A549 (cell line): Measurements from ENCODE around the gene ACAD11. TPM values are rescaled to one million over a fixed set of nuclear protein-coding genes. Genes with fewer than 3 reads are reported as not detected.

Experiments
- ATAC-seq, 2 experiments: fragments of 200-7000 bp in 1 of 2; fragments of >200 bp in 1 of 2; cut with Nextera tagmentation in 1 of 2; cut with Tn5 transposase in 1 of 2; 3 replicates each; pipeline versions ENCODE4 v1.8.0 to v1.9.1; 2018 to 2020; ENCODE audit warnings: mild to moderate bottlenecking in 1 of 2, moderate library complexity in 1 of 2
- CTCF ChIA-PET: fragments of 300-600 bp; sonication (Branson Sonifier 250); formaldehyde crosslinking; extraction: SDS; loops from one replicate; lab custom pipeline; 2021; ENCODE audit warnings: antibody characterized with exemption, inconsistent platforms; lab: Yijun Ruan, JAX
- POLR2A ChIA-PET: fragments of 350-600 bp; formaldehyde crosslinking; extraction: SDS; loops from one replicate; lab custom pipeline; 2021; ENCODE audit warnings: antibody characterized with exemption, inconsistent platforms; lab: Yijun Ruan, JAX
- DNase-seq, 2 experiments: peaks; one replicate each; pipeline versions ENCODE4 v3.0.0 to v3.0.0-alpha.2; 2011 to 2016; ENCODE audit warnings: low read depth in 1 of 2, low spot score in 1 of 2
- FAIRE-seq: peaks from 2 replicates; lab custom pipeline; 2011; peaks lifted over from hg19 to GRCh38; lab: Jason Lieb, UNC
- H3K27ac ChIP-seq, 2 experiments: fragments of >200 bp; sonication (Bioruptor Twin); formaldehyde crosslinking; 3 replicates each; pipeline ENCODE4 v1.5.1; 2016 to 2017
- H3K4me1 ChIP-seq: fragments of >200 bp; sonication (Bioruptor Twin); formaldehyde crosslinking; 3 replicates; pipeline ENCODE4 v1.6.1; 2016
- H3K4me2 ChIP-seq: fragments of >200 bp; sonication (Bioruptor Twin); formaldehyde crosslinking; 3 replicates; pipeline ENCODE4 v1.6.1; 2016
- H3K4me3 ChIP-seq: fragments of >200 bp; sonication (Bioruptor Twin); formaldehyde crosslinking; 3 replicates; pipeline ENCODE4 v1.5.1; 2016
- H3K9me3 ChIP-seq: fragments of >200 bp; sonication (Bioruptor Twin); formaldehyde crosslinking; 3 replicates; pipeline ENCODE4 v1.6.1; 2016
- BHLHE40 ChIP-seq: IDR thresholded peaks from 2 replicates; pipeline ENCODE4 v1.6.1; 2012; ENCODE audit warnings: low read depth, low read length, inconsistent platforms
- CBX2 ChIP-seq: fragments of 200-600 bp; sonication (generic); IDR thresholded peaks from 2 replicates; pipeline ENCODE4 v1.6.1; 2016; ENCODE audit warnings: low read depth, mild to moderate bottlenecking, borderline replicate concordance
- CHD4 ChIP-seq: fragments of 200-600 bp; sonication (generic); IDR thresholded peaks from 2 replicates; pipeline ENCODE4 v1.6.1; 2016; ENCODE audit warnings: antibody characterized with exemption, mild to moderate bottlenecking, borderline replicate concordance
- EP300 ChIP-seq, 2 experiments: fragments of >200 bp; sonication (Bioruptor Twin); formaldehyde crosslinking; IDR thresholded peaks; 2 replicates in 1 of 2; 3 replicates in 1 of 2; pipeline ENCODE4 v1.6.1; 2016 to 2017
- FOSB ChIP-seq: fragments of 250-450 bp; sonication (Bioruptor Pico); IDR thresholded peaks from 2 replicates; pipeline ENCODE4 v1.5.0; 2020; ENCODE audit warnings: mild to moderate bottlenecking, moderate library complexity
- FOSL2 ChIP-seq, 2 experiments: fragments of 450-650 bp in 1 of 2; fragments of >200 bp in 1 of 2; sonication (Bioruptor Twin) in 1 of 2; formaldehyde crosslinking; IDR thresholded peaks; 2 replicates each; pipeline versions ENCODE4 v1.5.0 to v1.6.1; 2016 to 2020; ENCODE audit warnings: mild to moderate bottlenecking in 1 of 2, moderate library complexity in 1 of 2
- FOXS1 ChIP-seq: fragments of 250-450 bp; sonication (Bioruptor Pico); IDR thresholded peaks from 2 replicates; pipeline ENCODE4 v1.5.0; 2020; ENCODE audit warnings: mild to moderate bottlenecking, moderate library complexity
- GATA3 ChIP-seq: IDR thresholded peaks from 2 replicates; pipeline ENCODE4 v1.6.1; 2012; ENCODE audit warnings: borderline replicate concordance
- HOXB13 ChIP-seq: fragments of 250-450 bp; sonication (Bioruptor Pico); IDR thresholded peaks from 2 replicates; pipeline ENCODE4 v1.5.0; 2020; ENCODE audit warnings: low read depth, mild to moderate bottlenecking, moderate library complexity
- KDM1A ChIP-seq: fragments of 200-600 bp; sonication (generic); IDR thresholded peaks from 2 replicates; pipeline ENCODE4 v1.6.1; 2016; ENCODE audit warnings: low read depth, mild to moderate bottlenecking
- KDM5A ChIP-seq: fragments of 200-600 bp; sonication (generic); IDR thresholded peaks from 2 replicates; pipeline ENCODE4 v1.6.1; 2016; ENCODE audit warnings: antibody characterized with exemption, mild to moderate bottlenecking
- MAZ ChIP-seq: fragments of 150-350 bp; IDR thresholded peaks from 2 replicates; pipeline ENCODE4 v1.6.1; 2014; ENCODE audit warnings: antibody characterized with exemption, low read depth, low read length, borderline replicate concordance
- MYC ChIP-seq: IDR thresholded peaks from 2 replicates; pipeline ENCODE4 v1.6.1; 2012; ENCODE audit warnings: mild to moderate bottlenecking, inconsistent platforms, low read length, improper control_type of control experiment, borderline replicate concordance
- NFE2L2 ChIP-seq: fragments of 150-350 bp; conservative IDR thresholded peaks from 2 replicates; pipeline ENCODE4 v1.6.1; 2014; ENCODE audit warnings: low read length
- NR3C1 ChIP-seq: fragments of >200 bp; sonication (Bioruptor Twin); formaldehyde crosslinking; IDR thresholded peaks from 3 replicates; pipeline ENCODE4 v1.6.1; 2017
- RFX5 ChIP-seq: fragments of 450-650 bp; IDR thresholded peaks from 2 replicates; pipeline ENCODE4 v1.7.1; 2014; ENCODE audit warnings: antibody characterized with exemption, mild to moderate bottlenecking, moderate library complexity
- SREBF2 ChIP-seq: fragments of 450-650 bp; IDR thresholded peaks from 2 replicates; pipeline ENCODE4 v1.6.1; 2014; ENCODE audit warnings: mild to moderate bottlenecking, moderate library complexity
- TP53 ChIP-seq: fragments of 250-450 bp; sonication (Bioruptor Pico); IDR thresholded peaks from 2 replicates; pipeline ENCODE4 v1.5.0; 2021; ENCODE audit warnings: mild to moderate bottlenecking, moderate library complexity
- ZC3H11A ChIP-seq: fragments of 450-650 bp; IDR thresholded peaks from 2 replicates; pipeline ENCODE4 v1.6.1; 2014; ENCODE audit warnings: antibody characterized with exemption, mild to moderate bottlenecking
- ZFP36 ChIP-seq: fragments of 450-650 bp; IDR thresholded peaks from 2 replicates; pipeline ENCODE4 v1.6.1; 2014; ENCODE audit warnings: borderline replicate concordance; ENCODE audit not compliant: partially characterized antibody
- WGBS: methylation state at CpG from one replicate; pipeline ENCODE4 v1.1.6; 2017; ENCODE audit errors: missing lambda C conversion rate; 5-methylcytosine and 5-hydroxymethylcytosine counted together
- polyA plus RNA-seq, 4 experiments: library from polyadenylated mRNA; depleted of rRNA in 3 of 4; stranded (reverse); fragments of >200 nt; fragmentation: RNase III in 1 of 4; extraction: RNeasy Plus Mini Kit Qiagen cat#74134 plus additional on column Dnase treatment in 1 of 4; gene quantifications; 2 replicates in 3 of 4; 3 replicates in 1 of 4; pipeline ENCODE4 v1.2.3, GENCODE V29; 2011 to 2017
- TF ChIP-seq, protein P1 (sequence below): IDR thresholded peaks from 2 replicates; pipeline ENCODE4 v1.6.1; 2012; ENCODE audit warnings: low read depth, borderline replicate concordance
- TF ChIP-seq, protein P2 (sequence below): fragments of >200 bp; sonication (Bioruptor Twin); formaldehyde crosslinking; IDR thresholded peaks from 3 replicates; pipeline ENCODE4 v1.5.1; 2016
- TF ChIP-seq, protein P3 (sequence below): IDR thresholded peaks from 2 replicates; pipeline ENCODE4 v1.6.1; 2012
- TF ChIP-seq, protein P4 (sequence below): fragments of 450-650 bp; IDR thresholded peaks from 2 replicates; pipeline ENCODE4 v1.6.1; 2014; ENCODE audit warnings: antibody characterized with exemption
- TF ChIP-seq, protein P5 (sequence below): fragments of 200-600 bp; sonication (generic); IDR thresholded peaks from 2 replicates; pipeline ENCODE4 v1.6.1; 2016; ENCODE audit warnings: antibody characterized with exemption, mild to moderate bottlenecking, moderate library complexity

The ACAD11 gene
- polyA plus RNA-seq, 2 of the 4 experiments (the other 2 are of a cell fraction): 10.3 to 19.2 TPM

DNA sequence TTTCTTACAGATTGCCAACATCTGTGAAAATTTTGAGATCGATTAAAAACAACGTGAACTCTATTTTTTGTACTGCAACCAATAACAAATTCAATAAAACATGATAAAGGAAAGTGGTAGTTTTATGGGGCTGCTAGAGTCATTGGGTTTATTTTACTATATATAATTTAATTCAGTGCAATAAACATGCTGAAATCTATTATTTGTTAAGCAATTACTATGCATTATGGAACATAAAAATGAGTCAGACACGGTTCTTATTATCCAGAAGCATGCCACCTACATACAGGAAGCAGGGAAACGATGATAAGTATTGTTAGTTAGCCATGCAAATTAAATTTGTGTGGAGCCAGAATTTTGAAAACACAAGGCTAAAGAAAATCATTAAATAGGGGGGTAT is 35.4 kb upstream of the ACAD11 start:
- no peak for TF ChIP-seq TP53 (CRISPR knock-in tag)
- no peak for TF ChIP-seq FOXS1 (CRISPR knock-in tag)
- TF ChIP-seq MAZ: no peak
- TF ChIP-seq, protein P1, sequence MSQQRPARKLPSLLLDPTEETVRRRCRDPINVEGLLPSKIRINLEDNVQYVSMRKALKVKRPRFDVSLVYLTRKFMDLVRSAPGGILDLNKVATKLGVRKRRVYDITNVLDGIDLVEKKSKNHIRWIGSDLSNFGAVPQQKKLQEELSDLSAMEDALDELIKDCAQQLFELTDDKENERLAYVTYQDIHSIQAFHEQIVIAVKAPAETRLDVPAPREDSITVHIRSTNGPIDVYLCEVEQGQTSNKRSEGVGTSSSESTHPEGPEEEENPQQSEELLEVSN: no peak
- TF ChIP-seq NR3C1: no peak
- TF ChIP-seq, protein P2, sequence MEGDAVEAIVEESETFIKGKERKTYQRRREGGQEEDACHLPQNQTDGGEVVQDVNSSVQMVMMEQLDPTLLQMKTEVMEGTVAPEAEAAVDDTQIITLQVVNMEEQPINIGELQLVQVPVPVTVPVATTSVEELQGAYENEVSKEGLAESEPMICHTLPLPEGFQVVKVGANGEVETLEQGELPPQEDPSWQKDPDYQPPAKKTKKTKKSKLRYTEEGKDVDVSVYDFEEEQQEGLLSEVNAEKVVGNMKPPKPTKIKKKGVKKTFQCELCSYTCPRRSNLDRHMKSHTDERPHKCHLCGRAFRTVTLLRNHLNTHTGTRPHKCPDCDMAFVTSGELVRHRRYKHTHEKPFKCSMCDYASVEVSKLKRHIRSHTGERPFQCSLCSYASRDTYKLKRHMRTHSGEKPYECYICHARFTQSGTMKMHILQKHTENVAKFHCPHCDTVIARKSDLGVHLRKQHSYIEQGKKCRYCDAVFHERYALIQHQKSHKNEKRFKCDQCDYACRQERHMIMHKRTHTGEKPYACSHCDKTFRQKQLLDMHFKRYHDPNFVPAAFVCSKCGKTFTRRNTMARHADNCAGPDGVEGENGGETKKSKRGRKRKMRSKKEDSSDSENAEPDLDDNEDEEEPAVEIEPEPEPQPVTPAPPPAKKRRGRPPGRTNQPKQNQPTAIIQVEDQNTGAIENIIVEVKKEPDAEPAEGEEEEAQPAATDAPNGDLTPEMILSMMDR: no peak
- no peak for TF ChIP-seq NFE2L2
- no peak for TF ChIP-seq SREBF2
- TF ChIP-seq KDM1A: no peak
- no peak for TF ChIP-seq EP300 (IDR thresholded peaks at IDR 0.05)
- TF ChIP-seq, protein P3, sequence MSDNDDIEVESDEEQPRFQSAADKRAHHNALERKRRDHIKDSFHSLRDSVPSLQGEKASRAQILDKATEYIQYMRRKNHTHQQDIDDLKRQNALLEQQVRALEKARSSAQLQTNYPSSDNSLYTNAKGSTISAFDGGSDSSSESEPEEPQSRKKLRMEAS: no peak
- TF ChIP-seq, protein P4, sequence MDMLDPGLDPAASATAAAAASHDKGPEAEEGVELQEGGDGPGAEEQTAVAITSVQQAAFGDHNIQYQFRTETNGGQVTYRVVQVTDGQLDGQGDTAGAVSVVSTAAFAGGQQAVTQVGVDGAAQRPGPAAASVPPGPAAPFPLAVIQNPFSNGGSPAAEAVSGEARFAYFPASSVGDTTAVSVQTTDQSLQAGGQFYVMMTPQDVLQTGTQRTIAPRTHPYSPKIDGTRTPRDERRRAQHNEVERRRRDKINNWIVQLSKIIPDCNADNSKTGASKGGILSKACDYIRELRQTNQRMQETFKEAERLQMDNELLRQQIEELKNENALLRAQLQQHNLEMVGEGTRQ: no peak
- TF ChIP-seq RFX5: no peak
- TF ChIP-seq HOXB13 (CRISPR knock-in tag): no peak
- no peak for TF ChIP-seq ZFP36
- TF ChIP-seq, all 56 proteins: peak for 0
- ATAC-seq: no peak
- H3K9me3 ChIP-seq: no peaks in the 10 kb centered on the region
- 90% methylated on average over 4 of the region's 4 CpGs for WGBS
- DNase-seq: no peak
- H3K4me2 ChIP-seq: no peak overlapping the region
- ChIA-PET POLR2A (no interaction called here), CTCF (no interaction called here)
- no peak for FAIRE-seq
- H3K4me1 ChIP-seq: no peaks in the 10 kb centered on the region
- no peak overlapping the region for H3K27ac ChIP-seq
- no peak overlapping the region for H3K4me3 ChIP-seq

DNA sequence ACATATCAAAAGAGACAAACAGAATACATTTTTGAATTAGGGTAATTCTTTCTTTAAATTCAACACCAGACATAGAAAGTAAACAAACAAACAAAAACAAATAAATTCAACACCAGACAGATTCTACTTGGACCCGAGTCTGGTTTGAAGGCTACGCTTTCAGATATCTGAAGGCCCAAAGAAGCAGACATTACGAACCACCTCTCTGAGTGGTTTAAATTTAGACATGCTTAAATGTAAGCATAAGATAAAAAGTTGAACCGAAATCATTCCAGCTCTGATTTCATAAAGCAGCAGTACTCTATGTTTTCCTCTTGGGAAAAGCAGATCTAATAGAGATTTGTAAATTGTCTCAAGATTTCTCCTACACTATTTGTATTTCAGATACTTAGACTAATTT is 30.4 kb upstream of the ACAD11 start:
- Histone ChIP-seq H3K9me3 (no peaks in the 10 kb centered on the region), H3K4me3 (no peak overlapping the region), H3K4me1 (no peaks in the 10 kb centered on the region), H3K27ac (no peak overlapping the region), H3K4me2 (no peak overlapping the region)
- POLR2A ChIA-PET: no interaction called here
- ATAC-seq: no peak
- WGBS: 95% methylated on average over 4 of the region's 4 CpGs
- DNase-seq: no peak
- CTCF ChIA-PET: no interaction called here
- no peak for TF ChIP-seq ZC3H11A
- TF ChIP-seq, all 56 proteins: peak for 0
- FAIRE-seq: no peak

DNA sequence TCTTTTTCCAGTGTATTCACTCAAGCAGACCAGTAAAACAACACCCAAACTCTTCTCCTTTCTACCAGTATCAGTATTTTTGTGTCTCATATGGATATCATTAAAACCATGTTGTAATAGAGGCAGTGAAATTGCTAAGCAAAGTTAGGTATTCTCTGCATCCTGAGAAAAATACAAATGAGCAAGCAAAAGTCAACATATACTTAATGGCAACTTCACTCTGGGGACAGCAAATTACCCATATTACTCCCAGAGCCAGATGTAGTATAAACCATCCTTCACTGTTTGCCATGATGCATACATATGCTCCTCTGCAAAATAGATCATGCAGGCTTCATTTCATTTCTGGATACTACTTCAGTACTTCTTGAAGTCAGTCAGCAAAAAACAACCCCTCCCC is 22.6 kb upstream of the ACAD11 start:
- ATAC-seq (no peak), FAIRE-seq (no peak), DNase-seq (no peak)
- H3K9me3 ChIP-seq: no peaks in the 10 kb centered on the region
- ChIA-PET CTCF (interaction anchor here (1.4 kb wide), 1 partner anchor 9 kb away, joined by 4 read pairs; no protein-coding TSS in a partner anchor), POLR2A (no interaction called here)
- no peak overlapping the region for H3K27ac ChIP-seq
- no peak overlapping the region for H3K4me2 ChIP-seq
- no peak overlapping the region for H3K4me3 ChIP-seq
- H3K4me1 ChIP-seq: no peaks in the 10 kb centered on the region
- TF ChIP-seq, protein P5, sequence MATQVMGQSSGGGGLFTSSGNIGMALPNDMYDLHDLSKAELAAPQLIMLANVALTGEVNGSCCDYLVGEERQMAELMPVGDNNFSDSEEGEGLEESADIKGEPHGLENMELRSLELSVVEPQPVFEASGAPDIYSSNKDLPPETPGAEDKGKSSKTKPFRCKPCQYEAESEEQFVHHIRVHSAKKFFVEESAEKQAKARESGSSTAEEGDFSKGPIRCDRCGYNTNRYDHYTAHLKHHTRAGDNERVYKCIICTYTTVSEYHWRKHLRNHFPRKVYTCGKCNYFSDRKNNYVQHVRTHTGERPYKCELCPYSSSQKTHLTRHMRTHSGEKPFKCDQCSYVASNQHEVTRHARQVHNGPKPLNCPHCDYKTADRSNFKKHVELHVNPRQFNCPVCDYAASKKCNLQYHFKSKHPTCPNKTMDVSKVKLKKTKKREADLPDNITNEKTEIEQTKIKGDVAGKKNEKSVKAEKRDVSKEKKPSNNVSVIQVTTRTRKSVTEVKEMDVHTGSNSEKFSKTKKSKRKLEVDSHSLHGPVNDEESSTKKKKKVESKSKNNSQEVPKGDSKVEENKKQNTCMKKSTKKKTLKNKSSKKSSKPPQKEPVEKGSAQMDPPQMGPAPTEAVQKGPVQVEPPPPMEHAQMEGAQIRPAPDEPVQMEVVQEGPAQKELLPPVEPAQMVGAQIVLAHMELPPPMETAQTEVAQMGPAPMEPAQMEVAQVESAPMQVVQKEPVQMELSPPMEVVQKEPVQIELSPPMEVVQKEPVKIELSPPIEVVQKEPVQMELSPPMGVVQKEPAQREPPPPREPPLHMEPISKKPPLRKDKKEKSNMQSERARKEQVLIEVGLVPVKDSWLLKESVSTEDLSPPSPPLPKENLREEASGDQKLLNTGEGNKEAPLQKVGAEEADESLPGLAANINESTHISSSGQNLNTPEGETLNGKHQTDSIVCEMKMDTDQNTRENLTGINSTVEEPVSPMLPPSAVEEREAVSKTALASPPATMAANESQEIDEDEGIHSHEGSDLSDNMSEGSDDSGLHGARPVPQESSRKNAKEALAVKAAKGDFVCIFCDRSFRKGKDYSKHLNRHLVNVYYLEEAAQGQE: no peak
- no peak for TF ChIP-seq FOSB (CRISPR knock-in tag)
- no peak for TF ChIP-seq NR3C1
- no peak for TF ChIP-seq MYC
- TF ChIP-seq BHLHE40: no peak
- TF ChIP-seq GATA3: no peak
- no peak for TF ChIP-seq CHD4
- TF ChIP-seq KDM5A: no peak
- TF ChIP-seq, protein P2: no peak
- TF ChIP-seq FOSL2 (IDR thresholded peaks at IDR 0.05): no peak
- TF ChIP-seq FOSL2 (CRISPR knock-in tag; IDR thresholded peaks at IDR 0.05): no peak
- TF ChIP-seq CBX2: no peak
- TF ChIP-seq SREBF2: no peak
